Jurkat, Clone E6-1 (cell line): Measurements from ENCODE around the gene RMRP.
A peak's percentile ranks its signal among the peaks of the same experiment; 100 is the strongest.
"Not testable (repeated sequence)": the region's sequence is repeated elsewhere in the genome, so short reads cannot be mapped to it uniquely, and the experiment has no call there.

ENCODE experiments used
- DNase-seq: peaks from one replicate; pipeline ENCODE4 v3.0.0-alpha.2; 2011; ENCODE audit warnings: low read depth, low spot score
- H3K4me3 ChIP-seq: 2 replicates; pipeline ENCODE4 v1.5.1; 2011; ENCODE audit warnings: mild to moderate bottlenecking, low read length, control low read depth, moderate library complexity

The RMRP gene

GRCh38 chr9:35628389-35628991 lies 29.3 kb downstream of the RMRP start:
- H3K4me3 ChIP-seq, result no peak overlapping the region
- no peak for DNase-seq

- H3K4me3 ChIP-seq, result no peak overlapping the region
- no peak for DNase-seq
Observed at GRCh38 chr9:35627575-35627974, 30.2 kb downstream of the RMRP start.

DNA sequence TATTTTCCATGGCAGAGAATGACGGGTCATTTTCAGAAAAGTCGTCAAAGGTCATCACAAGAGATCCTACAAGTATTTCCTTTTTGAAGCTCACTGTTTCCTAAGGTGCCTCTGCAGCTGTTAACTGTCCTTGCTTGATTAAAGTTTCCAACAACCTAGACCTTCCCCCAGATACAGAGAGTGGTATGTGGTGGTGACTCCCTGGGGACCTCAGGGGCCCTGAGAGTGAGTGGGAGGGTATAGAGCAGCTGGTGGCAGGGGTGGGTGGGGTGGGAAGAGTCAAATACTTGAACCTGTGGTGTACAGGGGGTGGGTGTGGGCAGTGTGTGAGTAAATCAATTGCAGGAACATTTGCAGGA lies 38.0 kb downstream of the RMRP start:
- peak overlapping the region; percentile 33 for H3K4me3 ChIP-seq
- DNase-seq, result peak; percentile 80

GRCh38 chr9:35618854-35619799 lies 38.7 kb downstream of the RMRP start:
- H3K4me3 ChIP-seq, result peak overlapping the region; percentile 33
- peak; percentile 96 for DNase-seq

GRCh38 chr9:35618325-35618727 lies 39.5 kb downstream of the RMRP start, which contains the start of gene CD72:
Gene CD72 (minus strand): TSS chr9:35618413. CDS start chr9:35618303, 110 bp downstream.
- no peak for DNase-seq
- peak within 1 kb of the TSS; percentile 33 for H3K4me3 ChIP-seq

DNA sequence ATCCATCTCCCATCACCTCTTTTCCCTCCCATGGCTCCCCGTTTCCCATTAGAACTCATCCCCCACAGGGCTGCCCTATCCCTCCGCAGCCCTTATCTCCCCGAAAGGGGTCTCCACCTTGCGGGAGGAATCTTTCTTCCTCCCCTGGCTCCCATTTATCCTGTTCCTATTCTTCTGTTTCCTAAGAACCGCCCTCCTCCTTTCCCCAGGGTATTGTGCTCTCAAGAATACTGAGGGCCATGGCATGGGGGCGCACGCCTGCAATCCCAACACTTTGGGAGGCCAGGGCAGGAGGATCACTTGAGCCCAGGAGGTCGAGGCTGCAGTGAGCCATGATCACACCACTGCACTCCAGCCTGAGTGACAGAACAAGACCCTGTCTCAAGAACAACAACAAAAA lies 40.3 kb downstream of the RMRP start:
- H3K4me3 ChIP-seq, result no peak overlapping the region
- DNase-seq, result no peak

DNA sequence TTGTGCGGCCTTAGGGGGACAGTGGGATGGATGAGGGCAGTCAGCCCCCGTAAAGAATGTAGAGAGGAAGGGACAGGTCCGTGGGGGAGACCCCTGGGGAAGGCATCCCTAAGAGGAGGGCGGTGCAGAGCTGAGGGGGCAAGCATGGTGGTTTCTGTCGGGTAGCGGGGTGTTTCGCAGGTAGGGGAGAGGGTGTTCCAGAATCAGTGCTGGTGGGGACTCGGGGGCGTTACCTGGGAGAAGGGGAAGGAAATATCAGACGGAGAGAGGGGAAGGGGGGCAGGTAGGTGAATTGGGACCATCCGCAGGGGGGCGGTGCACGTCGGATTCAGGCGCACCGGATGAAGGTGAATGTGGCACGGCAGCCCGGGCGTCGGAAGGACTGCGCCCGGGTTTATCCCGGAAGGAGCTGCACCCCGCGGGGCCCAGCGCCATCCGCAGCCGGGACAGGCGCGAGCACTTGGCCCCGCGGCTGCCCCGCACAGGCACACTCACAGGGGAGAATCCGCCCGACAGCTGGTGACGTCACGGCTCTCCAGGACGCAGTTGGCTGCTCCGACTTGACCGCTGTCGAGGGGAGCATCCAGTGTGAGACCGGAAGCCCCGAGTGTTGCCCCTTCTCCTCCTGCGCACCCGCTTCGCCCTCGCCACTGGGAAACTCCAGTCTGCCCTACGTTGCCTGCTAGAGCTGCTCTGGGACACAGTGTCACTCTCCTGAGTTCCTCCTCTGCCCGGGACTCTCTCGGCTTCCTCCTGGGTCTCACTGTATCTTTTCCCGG lies 40.9 kb downstream of the RMRP start:
- no peak overlapping the region for H3K4me3 ChIP-seq
- DNase-seq, result no peak

GRCh38 chr9:35615981-35616680 lies 41.7 kb downstream of the RMRP start:
- peak; percentile 25 for DNase-seq
- H3K4me3 ChIP-seq, result no peak overlapping the region

DNA sequence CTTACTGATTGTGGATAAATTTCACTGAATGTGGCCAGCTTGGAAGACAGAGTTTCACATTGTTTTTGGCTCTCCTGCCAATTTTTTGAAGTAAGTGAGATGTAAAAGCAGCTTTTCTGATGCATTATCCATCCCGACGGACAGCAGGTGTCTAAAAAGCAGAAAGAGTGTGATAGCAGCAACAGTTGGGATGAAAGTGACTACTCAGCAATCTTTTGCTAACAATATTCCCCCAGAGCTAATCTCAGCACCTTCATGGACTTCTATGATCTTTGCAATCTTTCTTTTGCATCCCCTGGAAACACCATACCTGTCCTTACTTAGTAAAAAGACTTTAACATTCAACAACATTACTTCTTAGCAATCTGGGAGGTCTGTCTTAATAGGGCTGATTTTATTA lies 45.0 kb downstream of the RMRP start:
- no peak for DNase-seq
- H3K4me3 ChIP-seq, result no peak overlapping the region

DNA sequence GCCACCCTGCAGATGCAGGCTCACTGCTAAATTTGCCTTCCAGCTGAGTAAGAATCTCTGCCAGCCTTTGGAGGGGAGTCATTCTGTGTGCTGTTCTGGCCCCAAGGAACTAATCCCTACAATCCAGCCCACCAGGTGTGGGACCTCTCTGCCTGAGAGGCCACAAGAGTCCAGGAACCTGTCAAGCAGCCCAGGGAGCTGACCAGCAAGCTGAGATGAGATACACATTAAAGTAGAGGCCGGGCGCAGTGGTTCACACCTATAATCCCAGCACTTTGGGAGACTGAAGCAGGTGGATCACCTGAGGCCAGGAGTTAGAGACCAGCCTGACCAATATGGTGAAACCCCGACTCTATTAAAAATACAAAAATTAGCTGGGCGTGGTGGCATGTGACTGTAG lies 45.8 kb downstream of the RMRP start:
- H3K4me3 ChIP-seq, DNase-seq: not testable (repeated sequence)

DNA sequence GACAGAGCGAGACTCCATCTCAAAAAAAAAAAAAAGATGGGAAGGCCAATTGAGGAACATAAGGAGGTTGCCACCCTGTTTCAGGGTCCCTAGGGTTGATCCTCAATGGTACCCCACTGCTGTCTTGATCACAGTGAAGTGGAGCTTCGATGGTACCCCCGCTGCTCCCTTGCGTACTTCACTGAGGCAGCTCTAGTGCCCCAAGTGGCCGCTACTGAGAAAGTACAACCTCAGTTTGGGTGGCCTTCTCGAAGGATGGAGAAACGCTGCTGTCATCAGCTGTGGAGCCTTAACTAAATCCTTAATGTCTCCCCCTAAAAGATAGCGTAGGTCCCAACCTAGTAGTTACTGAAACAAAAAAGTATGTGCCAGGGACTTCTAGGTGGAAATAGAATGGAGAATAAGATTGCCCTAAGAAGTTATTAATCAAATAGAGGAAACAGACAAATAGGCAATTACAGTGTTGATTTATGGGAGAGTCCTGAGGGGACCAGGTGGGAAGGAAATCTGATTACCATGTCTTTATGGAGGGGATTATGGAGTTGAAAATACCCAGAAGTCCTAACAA lies 46.5 kb downstream of the RMRP start:
- DNase-seq, result peak; percentile 48
- H3K4me3 ChIP-seq, result no peak overlapping the region

GRCh38 chr9:35609820-35610163 lies 48.0 kb downstream of the RMRP start:
- no peak overlapping the region for H3K4me3 ChIP-seq
- DNase-seq, result no peak

- DNase-seq, result no peak
- no peak overlapping the region for H3K4me3 ChIP-seq
Observed at GRCh38 chr9:35609001-35609819, 48.6 kb downstream of the RMRP start.

DNA sequence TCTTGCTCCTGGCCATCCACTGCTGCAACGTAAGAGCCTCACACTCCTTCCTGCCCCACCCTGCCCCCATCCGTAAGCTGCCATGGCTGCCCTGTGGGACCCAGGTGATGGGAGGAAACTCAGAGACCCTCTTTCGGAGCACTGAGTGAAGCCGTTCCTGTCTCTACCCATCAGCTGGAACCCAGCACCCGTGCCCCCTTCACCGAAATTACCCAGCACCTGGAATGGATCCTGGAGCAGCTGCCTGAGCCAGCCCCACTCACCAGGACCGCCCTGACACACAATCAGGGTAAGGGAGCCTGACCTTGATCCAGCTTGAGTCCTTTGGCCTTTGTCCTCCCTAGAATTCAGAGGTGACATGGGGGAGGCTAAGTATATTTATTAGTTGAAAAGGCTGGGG lies 49.6 kb downstream of the RMRP start:
- H3K4me3 ChIP-seq, result no peak overlapping the region
- no peak for DNase-seq
